HepG2 (cell line): ENCODE measurements around the gene TACC2. TPM values are rescaled to one million over a fixed set of nuclear protein-coding genes. Genes with fewer than 3 reads are reported as not detected.
A peak's percentile ranks its signal among the peaks of the same experiment; 100 is the strongest.

Experiments
- ATAC-seq: fragments of 200-7000 bp; cut with Tn5 transposase; 3 replicates; pipeline ENCODE4 v1.9.1; 2020; ENCODE audit warnings: mild to moderate bottlenecking, moderate library complexity
- BruUV-seq: library from RNA; stranded (reverse); fragments of 400-500 nt; replicated peaks from 2 replicates; lab custom pipeline; 2021; lab: Mats Ljungman, UMichigan
- CTCF ChIA-PET: fragments of 300-600 bp; formaldehyde crosslinking; extraction: SDS; loops from one replicate; lab custom pipeline; 2021; ENCODE audit warnings: low total read pairs, inconsistent platforms, low intra/inter-chr PET ratio; lab: Yijun Ruan, JAX
- POLR2A ChIA-PET: fragments of 350-600 bp; sonication (Branson Sonifier 250); formaldehyde crosslinking; loops from one replicate; lab custom pipeline; 2020; ENCODE audit warnings: antibody characterized with exemption, inconsistent platforms; lab: Yijun Ruan, JAX
- DNase-seq: peaks from one replicate; pipeline ENCODE4 v3.0.0-alpha.2; 2015; ENCODE audit warnings: low spot score
- FAIRE-seq: peaks from 3 replicates; lab custom pipeline; 2011; peaks lifted over from hg19 to GRCh38; lab: Jason Lieb, UNC
- H2AFZ ChIP-seq: one replicate; pipeline ENCODE4 v1.6.1; 2011; ENCODE audit warnings: low read length, inconsistent platforms
- H3K27ac ChIP-seq: fragments of 300-600 bp; 3 replicates; pipeline ENCODE4 v1.8.0; 2011; ENCODE audit warnings: mixed run types, mild to moderate bottlenecking, mixed read lengths, low read length, inconsistent platforms; ENCODE audit not compliant: insufficient read depth; ENCODE audit errors: extremely low read length
- H3K27me3 ChIP-seq, 2 experiments: fragments of 200-600 bp in 1 of 2; 2 replicates in 1 of 2; 3 replicates in 1 of 2; pipeline versions ENCODE4 v1.6.0 to v1.8.0; 2011; ENCODE audit warnings: low read length in 2 of 2, mild to moderate bottlenecking in 2 of 2, moderate library complexity in 2 of 2, inconsistent platforms in 1 of 2; ENCODE audit not compliant: insufficient read depth in 2 of 2, control insufficient read depth in 1 of 2
- H3K36me3 ChIP-seq, 2 experiments: fragments of 200-600 bp in 1 of 2; replicated peaks in 1 of 2; 2 replicates in 1 of 2; 3 replicates in 1 of 2; pipeline versions ENCODE4 v1.5.1 to v1.8.0; 2011; ENCODE audit warnings: low read length in 2 of 2, inconsistent platforms in 1 of 2; ENCODE audit not compliant: insufficient read depth in 2 of 2, control insufficient read depth in 1 of 2
- H3K4me1 ChIP-seq: 2 replicates; pipeline ENCODE4 v1.5.1; 2012; ENCODE audit warnings: low read length, inconsistent platforms; ENCODE audit not compliant: insufficient read depth
- H3K4me2 ChIP-seq: 2 replicates; pipeline ENCODE4 v1.6.0; 2011; ENCODE audit warnings: low read depth, low read length, inconsistent platforms
- H3K4me3 ChIP-seq, 3 experiments: fragments of 200-600 bp in 1 of 3; sonication (generic), shearing (Covaris generic) in 1 of 3; replicated peaks in 1 of 3; 2 replicates each; pipeline ENCODE4 v1.5.1; 2011 to 2016; ENCODE audit warnings: low read length in 3 of 3, inconsistent platforms in 2 of 3, low read depth in 2 of 3, mild to moderate bottlenecking in 2 of 3, control low read depth in 1 of 3, mixed read lengths in 1 of 3; ENCODE audit not compliant: insufficient read depth in 1 of 3
- H3K79me2 ChIP-seq: one replicate; pipeline ENCODE4 v1.6.1; 2011; ENCODE audit warnings: low read length, inconsistent platforms; ENCODE audit not compliant: insufficient read depth
- H3K9ac ChIP-seq: 2 replicates; pipeline ENCODE4 v1.6.0; 2011; ENCODE audit warnings: mild to moderate bottlenecking, low read depth, low read length, inconsistent platforms; ENCODE audit not compliant: insufficient read depth
- H3K9me3 ChIP-seq: 2 replicates; pipeline ENCODE4 v1.5.1; 2012; ENCODE audit warnings: mild to moderate bottlenecking, low read length
- H4K20me1 ChIP-seq: 2 replicates; pipeline ENCODE4 v1.6.0; 2011; ENCODE audit warnings: inconsistent platforms, mild to moderate bottlenecking, low read length, moderate library complexity; ENCODE audit not compliant: insufficient read depth
- ARNTL ChIP-seq: sonication (generic); formaldehyde crosslinking; IDR thresholded peaks from 2 replicates; pipeline ENCODE4 v1.4.0; 2020; ENCODE audit warnings: mild to moderate bottlenecking, missing genetic modification reagents
- ATF1 ChIP-seq: IDR thresholded peaks from 2 replicates; pipeline ENCODE4 v1.6.1; 2016; ENCODE audit warnings: mild to moderate bottlenecking, control low read depth
- BHLHE40 ChIP-seq: IDR thresholded peaks from 2 replicates; pipeline ENCODE4 v1.6.1; 2011; ENCODE audit warnings: low read length, improper control_type of control experiment
- CHD2 ChIP-seq: IDR thresholded peaks from 2 replicates; pipeline ENCODE4 v1.6.1; 2011; ENCODE audit warnings: low read depth, low read length, improper control_type of control experiment
- MBD4 ChIP-seq: IDR thresholded peaks from 2 replicates; pipeline ENCODE4 v1.6.1; 2012; ENCODE audit warnings: low read length, inconsistent platforms, borderline replicate concordance
- NR2C2 ChIP-seq: sonication (generic); formaldehyde crosslinking; IDR thresholded peaks from 2 replicates; pipeline ENCODE4 v1.4.0; 2020; ENCODE audit warnings: missing genetic modification reagents, mild to moderate bottlenecking, moderate library complexity, borderline replicate concordance
- NR2F1 ChIP-seq, 2 experiments: fragments of 450-650 bp in 1 of 2; formaldehyde crosslinking in 1 of 2; IDR thresholded peaks; 2 replicates each; pipeline versions ENCODE4 v1.5.0 to v1.6.1; 2016 to 2020; ENCODE audit warnings: mild to moderate bottlenecking in 1 of 2, missing compliant biosample characterization in 1 of 2, missing genetic modification reagents in 1 of 2, moderate library complexity in 1 of 2
- SNAPC2 ChIP-seq: sonication (generic); formaldehyde crosslinking; IDR thresholded peaks from 2 replicates; pipeline ENCODE4 v1.8.1; 2022; ENCODE audit warnings: mild to moderate bottlenecking, missing genetic modification reagents
- TFDP2 ChIP-seq: sonication (generic); formaldehyde crosslinking; IDR thresholded peaks from 2 replicates; pipeline ENCODE4 v1.4.0; 2020; ENCODE audit warnings: missing genetic modification reagents
- TOPORS ChIP-seq: sonication (generic); formaldehyde crosslinking; IDR thresholded peaks from 2 replicates; pipeline ENCODE4 v1.8.0; 2023; ENCODE audit warnings: mild to moderate bottlenecking, missing genetic modification reagents
- U2AF1 ChIP-seq: fragments of 200-400 bp; formaldehyde crosslinking; optimal IDR thresholded peaks from 2 replicates; pipeline ENCODE3; 2017; ENCODE audit warnings: mild to moderate bottlenecking, low read depth, low read length
- ZBTB46 ChIP-seq: sonication (generic); formaldehyde crosslinking; IDR thresholded peaks from 2 replicates; pipeline ENCODE4 v1.4.0; 2020; ENCODE audit warnings: mild to moderate bottlenecking, missing genetic modification reagents, borderline replicate concordance
- ZFP91 ChIP-seq: sonication (generic); formaldehyde crosslinking; IDR thresholded peaks from 2 replicates; pipeline ENCODE4 v1.9.0; 2022; ENCODE audit warnings: missing genetic modification reagents, mild to moderate bottlenecking, borderline replicate concordance
- ZNF124 ChIP-seq: sonication (generic); formaldehyde crosslinking; IDR thresholded peaks from 2 replicates; pipeline ENCODE4 v1.4.0; 2020; ENCODE audit warnings: missing genetic modification reagents
- ZNF205 ChIP-seq: IDR thresholded peaks from 2 replicates; pipeline ENCODE4 v1.6.1; 2018; ENCODE audit warnings: missing biosample characterization, missing genetic modification reagents
- ZNF24 ChIP-seq: fragments of 450-650 bp; IDR thresholded peaks from 2 replicates; pipeline ENCODE4 v1.6.1; 2017; ENCODE audit warnings: antibody characterized with exemption, mild to moderate bottlenecking
- ZNF468 ChIP-seq: sonication (generic); formaldehyde crosslinking; IDR thresholded peaks from 2 replicates; pipeline ENCODE4 v1.8.0; 2022; ENCODE audit warnings: mild to moderate bottlenecking, moderate library complexity, missing genetic modification reagents
- ZNF776 ChIP-seq: sonication (generic); formaldehyde crosslinking; IDR thresholded peaks from 2 replicates; pipeline ENCODE4 v1.4.0; 2020; ENCODE audit warnings: mild to moderate bottlenecking, missing genetic modification reagents
- ZSCAN12 ChIP-seq: sonication (generic); formaldehyde crosslinking; IDR thresholded peaks from 2 replicates; pipeline ENCODE4 v1.9.0; 2021; ENCODE audit warnings: mild to moderate bottlenecking, missing genetic modification reagents
- ZSCAN29 ChIP-seq: sonication (generic); formaldehyde crosslinking; conservative IDR thresholded peaks from 2 replicates; pipeline ENCODE4 v1.4.0; 2020; ENCODE audit warnings: mild to moderate bottlenecking, missing genetic modification reagents
- WGBS: methylation state at CpG from one replicate; pipeline ENCODE4 v1.1.6; 2017; ENCODE audit warnings: low lambda C conversion rate; 5-methylcytosine and 5-hydroxymethylcytosine counted together
- in situ Hi-C: cut with HindIII; loops from 2 replicates; pipeline ENCODE4 v1.10.0; 2017; ENCODE audit warnings: low pct_unique_long_range_greater_than_20kb; ENCODE audit not compliant: extremely low pct_ligation_motif_present
- intact Hi-C: fragments of 100-400 bp; cut with micrococcal nuclease; formaldehyde crosslinking; loops from one replicate; pipeline ENCODE4 v1.10.0; 2022; ENCODE audit not compliant: unreplicated experiment
- polyA plus RNA-seq, 8 experiments: library from polyadenylated mRNA; depleted of rRNA in 3 of 8; stranded (reverse) in 7 of 8; unstranded in 1 of 8; fragments of >200 nt; fragmentation: Illumina TruSeq in 4 of 8; extraction: Trizol in 4 of 8; gene quantifications; 2 replicates each; pipeline versions ENCODE4 v1.2.1 to v1.2.3, GENCODE V29; 2011 to 2016; ENCODE audit warnings: low read depth in 4 of 8, missing spikeins in 1 of 8, mixed read lengths in 1 of 8; ENCODE audit not compliant: insufficient read depth in 1 of 8
- total RNA-seq, 5 experiments: library from RNA; depleted of rRNA; stranded (reverse); fragments of >200 nt; fragmentation: Illumina TruSeq; extraction: Trizol; gene quantifications; 2 replicates each; pipeline ENCODE4 v1.2.3, GENCODE V29; 2016; ENCODE audit warnings: low read depth in 1 of 5

Gene TACC2
- total and polyA plus RNA-seq, 2 of the 13 experiments (the other 11 are each of a cell fraction or from before 2014, with no cell fraction given): 11.8 to 16.0 TPM

GRCh38 chr10:121975295-121976086, 13.5 kb upstream of the TACC2 start (continued):
- TF ChIP-seq ATF1 (CRISPR knock-in tag): no peak
- no peak for TF ChIP-seq ZNF468 (CRISPR knock-in tag)
- TF ChIP-seq ZFP91 (CRISPR knock-in tag): no peak
- TF ChIP-seq ZSCAN12 (CRISPR knock-in tag): no peak
- no peak for TF ChIP-seq TOPORS (CRISPR knock-in tag)
- TF ChIP-seq ZNF124 (CRISPR knock-in tag): peak; percentile 100
- TF ChIP-seq ZNF24: no peak
- 0 out of 2 replicates have a peak, but pooled peaks have one; percentile 18 for TF ChIP-seq ZNF776 (CRISPR knock-in tag)
- 0 out of 2 replicates have a peak, but pooled peaks have one; percentile 7 for TF ChIP-seq ZSCAN29 (CRISPR knock-in tag)
- TF ChIP-seq BHLHE40: 0 out of 2 replicates have a peak, but pooled peaks have one; percentile 13
- no peak for TF ChIP-seq SNAPC2 (CRISPR knock-in tag)

- Histone ChIP-seq H3K9me3 (peaks cover 4% of the 10 kb centered on the region; the same call in 1 of the 2 replicates), H3K4me2 (no peak overlapping the region), H3K4me1 (peaks cover 27% of the 10 kb centered on the region), H4K20me1 (no peaks in the 10 kb centered on the region), H2AFZ (no peak overlapping the region), H3K9ac (no peak overlapping the region), H3K79me2 (peaks cover 15% of the 10 kb centered on the region), H3K27me3 (no peaks in the 10 kb centered on the region), H3K36me3 (peaks cover 0 to under 1% of the 10 kb centered on the region in 2 experiments; a peak in 1 of 5 replicates), H3K27ac (no peak overlapping the region), H3K4me3 (no peak overlapping the region)
- peak; percentile 55 for FAIRE-seq
- BruUV-seq: no TSS peak
- ChIA-PET CTCF (no interaction called here), POLR2A (no interaction called here)
- 53% methylated on average over 6 of the region's 6 CpGs for WGBS
- in situ Hi-C loops (no loop called here), intact Hi-C loops (no loop called here)
- ATAC-seq: no peak
- peak; percentile 56 for DNase-seq
- TF ChIP-seq TFDP2 (CRISPR knock-in tag) (no peak), NR2C2 (CRISPR knock-in tag) (peak; percentile 71; the same call in 1 of the 2 replicates), U2AF1 (no peak), NR2F1 (CRISPR knock-in tag; IDR thresholded peaks at IDR 0.05) (peak in 1 of 2 experiments; percentile 68; a peak in 2 of 4 replicates), CHD2 (no peak), ARNTL (CRISPR knock-in tag) (0 out of 2 replicates have a peak, but pooled peaks have one; percentile 30), ZBTB46 (CRISPR knock-in tag) (no peak), MBD4 (no peak), ZNF205 (CRISPR knock-in tag) (no peak)
These were observed 12.4 kb upstream of the TACC2 start for GRCh38 chr10:121976607-121977006.
